Keratinocyte (primary cell): Measurements from ENCODE around the gene SCMH1.

Experiments
- EZH2 ChIP-seq: IDR thresholded peaks from one replicate; pipeline ENCODE4 v1.6.1; 2012; ENCODE audit warnings: inconsistent platforms, mild to moderate bottlenecking, low read length, moderate library complexity
- TF ChIP-seq, protein P1 (sequence below), 3 experiments: IDR thresholded peaks in 1 of 3; conservative IDR thresholded peaks in 1 of 3; optimal IDR thresholded peaks in 1 of 3; 2 replicates in 2 of 3; 3 replicates in 1 of 3; pipeline versions ENCODE3 to v1.5.1; 2011; ENCODE audit warnings: low read length in 3 of 3, mild to moderate bottlenecking in 3 of 3, moderate library complexity in 2 of 3, control low read depth in 1 of 3, inconsistent platforms in 1 of 3; ENCODE audit not compliant: insufficient read depth in 2 of 3; ENCODE audit errors: extremely low read depth in 1 of 3

DNA sequence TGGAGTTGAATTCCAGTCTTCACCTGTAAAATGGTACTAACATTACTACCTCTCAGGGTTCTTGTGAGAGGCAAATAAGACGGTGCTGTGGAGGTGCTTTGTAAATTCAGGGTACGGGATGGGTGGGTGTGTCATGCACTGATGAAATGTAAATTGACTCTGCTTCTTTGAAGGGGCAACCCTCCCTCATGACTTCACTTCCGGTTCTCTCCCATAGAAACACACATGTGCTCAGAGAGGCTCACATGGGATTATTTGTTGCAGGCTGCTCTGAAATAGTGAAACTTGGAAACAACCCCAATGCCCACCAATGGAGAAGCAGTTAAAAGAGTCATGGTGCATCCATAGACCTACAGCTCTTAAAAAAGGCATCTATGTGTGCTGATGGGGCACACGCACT lies 44.9 kb upstream of the SCMH1 start:
- TF ChIP-seq, protein P1, sequence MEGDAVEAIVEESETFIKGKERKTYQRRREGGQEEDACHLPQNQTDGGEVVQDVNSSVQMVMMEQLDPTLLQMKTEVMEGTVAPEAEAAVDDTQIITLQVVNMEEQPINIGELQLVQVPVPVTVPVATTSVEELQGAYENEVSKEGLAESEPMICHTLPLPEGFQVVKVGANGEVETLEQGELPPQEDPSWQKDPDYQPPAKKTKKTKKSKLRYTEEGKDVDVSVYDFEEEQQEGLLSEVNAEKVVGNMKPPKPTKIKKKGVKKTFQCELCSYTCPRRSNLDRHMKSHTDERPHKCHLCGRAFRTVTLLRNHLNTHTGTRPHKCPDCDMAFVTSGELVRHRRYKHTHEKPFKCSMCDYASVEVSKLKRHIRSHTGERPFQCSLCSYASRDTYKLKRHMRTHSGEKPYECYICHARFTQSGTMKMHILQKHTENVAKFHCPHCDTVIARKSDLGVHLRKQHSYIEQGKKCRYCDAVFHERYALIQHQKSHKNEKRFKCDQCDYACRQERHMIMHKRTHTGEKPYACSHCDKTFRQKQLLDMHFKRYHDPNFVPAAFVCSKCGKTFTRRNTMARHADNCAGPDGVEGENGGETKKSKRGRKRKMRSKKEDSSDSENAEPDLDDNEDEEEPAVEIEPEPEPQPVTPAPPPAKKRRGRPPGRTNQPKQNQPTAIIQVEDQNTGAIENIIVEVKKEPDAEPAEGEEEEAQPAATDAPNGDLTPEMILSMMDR (optimal IDR thresholded peaks at IDR 0.05 in 1 of 3, IDR thresholded peaks at IDR 0.05 in 1 of 3, conservative IDR thresholded peaks at IDR 0.05 in 1 of 3; ENCODE audit: extremely low read depth in 1 of 3, insufficient read depth in 2 of 3, low read length in 3 of 3): no peak
- TF ChIP-seq EZH2: no peak
